ENCODE data around the gene SIN3B.
"Not testable (repeated sequence)": the region's sequence is repeated elsewhere in the genome, so short reads cannot be mapped to it uniquely, and the experiment has no call there.

SIN3B gene

DNA sequence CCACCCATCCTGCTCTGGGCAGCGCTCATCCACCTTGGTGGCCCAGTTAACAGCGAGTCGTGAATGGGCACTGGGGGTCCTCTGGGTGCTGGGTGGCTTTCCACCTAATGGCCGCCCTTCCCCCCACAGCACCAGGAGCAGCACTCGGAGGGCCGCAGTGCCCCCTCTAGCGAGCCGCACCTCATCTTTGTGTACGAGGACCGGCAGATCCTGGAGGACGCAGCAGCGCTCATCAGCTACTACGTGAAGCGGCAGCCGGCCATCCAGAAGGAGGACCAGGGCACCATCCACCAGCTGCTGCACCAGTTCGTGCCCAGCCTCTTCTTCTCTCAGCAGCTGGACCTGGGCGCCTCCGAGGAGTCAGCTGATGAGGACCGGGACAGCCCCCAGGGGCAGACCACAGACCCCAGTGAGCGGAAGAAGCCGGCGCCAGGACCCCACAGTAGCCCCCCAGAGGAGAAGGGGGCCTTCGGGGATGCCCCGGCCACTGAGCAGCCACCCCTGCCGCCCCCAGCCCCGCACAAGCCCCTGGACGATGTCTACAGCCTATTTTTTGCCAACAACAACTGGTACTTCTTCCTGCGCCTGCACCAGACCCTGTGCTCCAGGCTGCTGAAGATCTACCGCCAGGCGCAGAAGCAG is 40.3 kb downstream of the SIN3B start:
- DNase-seq (ENCODE audit: low read depth): no peak

GRCh38 chr19:16871871-16872270 is 42.7 kb downstream of the SIN3B start:
- no peak for DNase-seq (ENCODE audit: low read depth)

GRCh38 chr19:16872728-16873127 is 43.5 kb downstream of the SIN3B start:
- no peak for DNase-seq (ENCODE audit: low read depth)

DNA sequence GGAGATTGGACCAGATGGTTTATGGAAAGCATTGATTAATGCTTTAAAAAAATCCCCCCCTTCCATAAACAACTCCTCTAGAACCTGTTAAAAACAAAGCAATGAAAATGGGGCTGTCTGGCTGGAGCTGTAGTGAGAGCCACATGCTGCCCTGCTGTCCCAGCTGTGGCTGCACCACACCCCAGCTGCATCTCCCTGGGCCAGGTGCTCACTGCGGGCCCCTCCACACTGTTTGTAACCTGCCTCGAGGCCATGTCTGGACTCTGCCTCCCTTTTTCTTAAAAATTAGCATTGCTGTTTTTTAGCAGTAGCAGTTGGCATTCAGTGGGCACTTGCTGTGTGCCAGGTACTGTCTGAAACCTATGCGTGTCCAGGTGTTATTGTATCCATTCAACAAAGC is 44.4 kb downstream of the SIN3B start:
- no peak for DNase-seq (ENCODE audit: low read depth)

DNA sequence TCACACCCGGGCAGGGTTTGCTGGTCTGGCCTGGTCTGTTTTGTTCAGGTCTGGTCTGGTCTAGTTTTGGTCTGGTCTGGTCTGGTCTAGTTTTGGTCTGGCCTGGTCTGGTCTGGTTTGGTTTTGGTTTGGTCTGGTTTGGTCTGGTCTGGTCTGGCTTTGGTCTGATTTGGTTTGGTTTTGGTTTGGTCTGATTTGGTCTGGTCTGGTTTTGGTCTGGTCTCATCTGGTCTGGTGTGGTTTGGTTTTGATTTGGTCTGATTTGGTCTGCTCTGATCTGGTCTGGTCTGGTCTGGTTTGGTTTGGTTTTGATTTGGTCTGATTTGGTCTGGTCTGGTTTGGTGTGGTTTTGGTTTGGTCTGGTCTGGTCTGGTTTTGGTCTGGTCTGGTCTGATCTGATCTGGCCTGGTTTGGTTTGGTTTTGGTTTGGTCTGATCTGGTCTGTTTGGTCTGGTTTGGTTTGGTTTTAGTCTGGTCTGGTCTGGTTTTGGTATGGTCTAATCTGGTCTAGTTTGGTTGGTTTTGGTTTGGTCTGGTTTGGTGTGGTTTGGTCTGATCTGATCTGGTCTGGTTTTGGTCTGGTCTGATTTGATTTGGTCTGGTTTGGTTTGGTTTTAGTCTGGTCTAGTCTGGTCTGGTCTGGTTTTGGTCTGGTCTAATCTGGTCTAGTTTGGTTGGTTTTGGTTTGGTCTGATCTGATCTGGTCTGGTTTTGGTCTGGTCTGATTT is 45.2 kb downstream of the SIN3B start:
- DNase-seq (ENCODE audit: low read depth): no peak

DNA sequence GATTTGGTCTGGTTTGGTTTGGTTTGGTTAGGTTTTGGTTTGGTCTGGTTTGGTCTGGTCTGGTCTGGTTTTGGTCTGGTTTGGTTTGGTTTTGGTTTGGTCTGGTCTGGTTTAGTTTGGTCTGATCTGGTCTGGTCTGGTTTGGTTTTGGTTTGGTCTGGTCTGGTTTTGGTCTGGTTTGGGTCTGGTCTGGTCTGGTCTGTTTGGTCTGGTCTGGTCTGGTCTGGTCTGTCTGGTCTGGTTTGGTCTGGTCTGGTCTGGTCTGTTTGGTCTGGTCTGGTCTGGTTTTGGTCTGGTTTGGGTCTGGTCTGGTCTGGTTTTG is 45.7 kb downstream of the SIN3B start:
- not testable (repeated sequence) for DNase-seq (ENCODE audit: low read depth)

DNA sequence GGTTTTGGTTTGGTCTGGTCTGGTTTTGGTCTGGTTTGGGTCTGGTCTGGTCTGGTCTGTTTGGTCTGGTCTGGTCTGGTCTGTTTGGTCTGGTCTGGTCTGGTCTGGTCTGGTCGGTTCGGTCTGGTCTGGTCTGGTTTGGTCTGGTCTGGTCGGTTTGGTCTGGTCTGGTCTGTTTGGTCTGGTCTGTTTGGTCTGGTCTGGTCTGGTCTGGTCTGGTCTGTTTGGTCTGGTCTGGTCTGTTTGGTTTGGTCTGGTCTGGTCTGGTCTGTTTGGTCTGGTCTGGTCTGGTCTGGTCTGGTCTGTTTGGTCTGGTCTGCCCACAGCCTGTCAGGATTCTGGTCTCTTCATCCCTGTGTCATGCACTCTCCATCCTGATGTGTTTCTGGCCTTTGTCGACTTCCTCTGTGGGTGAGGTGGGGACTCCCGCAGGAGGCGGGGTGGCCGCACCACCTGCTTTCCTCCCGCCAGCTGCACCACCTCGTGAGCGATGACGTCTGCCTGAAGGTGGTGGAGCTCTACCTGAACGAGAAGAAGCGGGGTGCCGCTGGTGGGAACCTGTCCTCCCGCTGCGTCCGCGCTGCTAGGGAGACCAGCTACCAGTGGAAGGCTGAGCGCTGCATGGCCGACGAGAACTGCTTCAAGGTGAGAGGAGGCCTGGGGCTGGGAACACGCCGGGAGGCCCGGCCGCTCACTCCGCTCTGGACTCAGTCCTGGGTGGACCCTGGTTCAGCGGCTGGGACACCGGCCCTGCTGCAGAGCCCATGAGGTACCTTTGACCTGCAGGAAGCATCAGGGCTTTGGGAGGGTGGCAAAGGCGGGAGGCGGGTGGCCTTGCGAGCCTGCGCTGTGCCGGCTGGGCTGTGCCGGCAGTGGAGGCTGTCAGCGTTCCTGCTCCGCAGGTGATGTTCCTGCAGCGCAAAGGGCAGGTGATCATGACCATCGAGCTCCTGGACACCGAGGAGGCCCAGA is 46.7 kb downstream of the SIN3B start:
- no peak for DNase-seq (ENCODE audit: low read depth)

GRCh38 chr19:16876904-16877361 is 47.7 kb downstream of the SIN3B start:
- DNase-seq (ENCODE audit: low read depth): no peak

DNA sequence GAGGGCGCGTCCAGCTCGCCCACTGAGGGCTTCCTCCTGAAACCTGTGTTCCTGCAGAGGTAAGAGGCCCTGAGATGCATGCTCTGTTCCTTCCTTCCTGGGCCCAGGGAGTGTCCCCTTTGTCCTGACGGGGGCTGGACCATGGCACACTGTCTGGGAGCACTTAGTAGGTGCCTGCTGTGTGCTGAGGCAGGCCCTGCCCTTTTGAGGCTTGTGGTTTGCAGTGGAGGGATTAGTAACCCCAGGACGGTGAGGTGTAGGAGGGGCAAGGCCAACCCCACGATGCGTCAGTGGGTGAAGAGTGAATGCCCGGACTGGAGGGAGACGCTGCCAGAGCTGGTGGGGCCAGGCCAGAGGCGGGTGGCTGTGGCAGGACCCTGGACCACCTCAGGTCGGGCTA is 48.4 kb downstream of the SIN3B start:
- DNase-seq (ENCODE audit: low read depth): no peak

- DNase-seq (ENCODE audit: low read depth): no peak
Observed at GRCh38 chr19:16878181-16878965, 49.2 kb downstream of the SIN3B start.

DNA sequence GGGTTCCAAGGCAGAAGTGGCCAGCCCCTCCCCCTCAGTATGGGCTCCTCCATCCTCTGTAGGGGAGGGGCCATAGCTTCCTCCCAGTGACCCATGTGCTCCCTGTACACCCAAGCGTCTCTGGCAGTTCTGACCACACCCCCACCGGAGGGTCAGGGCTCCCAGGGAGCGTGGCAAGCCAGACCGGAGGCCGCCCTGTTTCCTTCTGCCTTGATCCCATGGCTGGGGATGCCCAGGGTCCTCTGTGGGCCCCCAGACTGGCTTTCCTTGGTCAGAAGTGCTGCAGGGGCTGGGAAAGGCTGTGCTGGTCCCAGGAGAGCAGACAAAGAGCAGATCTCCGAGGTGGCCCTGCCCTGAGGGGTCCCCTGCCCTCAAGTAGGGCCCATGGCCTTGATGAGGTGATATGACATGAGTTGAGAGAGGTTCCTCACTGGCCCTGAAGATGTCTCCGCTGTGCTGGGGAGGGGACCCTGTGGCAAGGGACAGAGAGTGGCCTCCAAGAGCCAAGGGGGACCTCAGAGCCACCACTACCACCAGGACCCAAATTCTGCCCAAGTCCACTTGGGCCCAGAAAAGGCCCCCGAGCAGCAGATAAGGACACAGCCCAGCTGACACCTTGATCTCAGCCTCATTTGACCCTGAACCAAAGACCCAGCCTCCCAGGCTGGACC is 51.8 kb downstream of the SIN3B start:
- DNase-seq (ENCODE audit: low read depth): no peak

- DNase-seq (ENCODE audit: low read depth): no peak
Observed at GRCh38 chr19:16882146-16882545, 52.9 kb downstream of the SIN3B start.

- DNase-seq (ENCODE audit: low read depth): no peak
Observed at GRCh38 chr19:16883522-16883921, 54.3 kb downstream of the SIN3B start.

DNA sequence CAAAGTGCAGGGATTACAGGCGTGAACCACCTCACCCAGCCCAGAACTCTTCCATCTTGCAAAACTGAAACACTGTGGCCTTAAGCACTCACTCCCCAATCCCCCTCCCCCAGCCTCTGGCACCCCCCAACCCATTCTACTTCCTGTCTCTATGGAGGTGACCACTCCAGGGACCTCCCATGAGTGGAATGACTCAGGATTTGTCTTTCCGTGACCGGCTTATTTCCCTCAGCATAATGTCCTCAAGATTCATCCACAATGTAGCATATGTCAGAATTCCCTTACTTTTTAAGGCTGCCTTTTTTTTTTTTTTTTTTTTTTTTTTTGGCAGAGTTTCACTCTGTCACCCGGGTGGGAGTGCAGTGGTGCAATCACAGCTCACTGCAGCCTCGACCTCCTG is 56.0 kb downstream of the SIN3B start:
- DNase-seq (ENCODE audit: low read depth): no peak

DNA sequence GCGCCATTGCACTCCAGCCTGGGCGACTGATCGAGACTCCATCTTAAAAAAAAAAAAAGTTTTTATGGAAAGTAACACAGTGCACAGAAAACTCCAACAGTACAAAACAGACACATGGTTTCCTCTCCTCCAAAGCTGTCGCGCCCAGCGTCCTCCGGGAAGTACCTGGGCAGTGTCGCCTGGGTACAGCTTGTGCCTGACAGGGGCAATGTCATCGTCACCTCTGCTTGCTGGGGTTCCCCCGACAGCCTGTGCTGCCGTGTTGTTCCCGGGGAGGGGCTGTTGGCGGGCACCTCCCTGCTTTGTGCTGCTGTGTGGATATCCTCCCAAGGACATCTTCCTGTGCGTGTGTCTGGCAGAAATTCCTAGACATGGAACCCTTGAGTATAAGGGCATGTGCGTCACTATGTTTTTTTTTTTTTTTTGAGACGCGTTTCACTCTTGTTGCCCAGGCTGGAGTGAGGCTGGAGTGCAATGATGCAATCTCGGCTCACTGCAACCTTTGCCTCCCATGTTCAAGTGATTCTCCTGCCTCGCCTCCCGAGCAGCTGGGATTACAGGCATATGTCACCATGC is 57.2 kb downstream of the SIN3B start:
- no peak for DNase-seq (ENCODE audit: low read depth)

DNA sequence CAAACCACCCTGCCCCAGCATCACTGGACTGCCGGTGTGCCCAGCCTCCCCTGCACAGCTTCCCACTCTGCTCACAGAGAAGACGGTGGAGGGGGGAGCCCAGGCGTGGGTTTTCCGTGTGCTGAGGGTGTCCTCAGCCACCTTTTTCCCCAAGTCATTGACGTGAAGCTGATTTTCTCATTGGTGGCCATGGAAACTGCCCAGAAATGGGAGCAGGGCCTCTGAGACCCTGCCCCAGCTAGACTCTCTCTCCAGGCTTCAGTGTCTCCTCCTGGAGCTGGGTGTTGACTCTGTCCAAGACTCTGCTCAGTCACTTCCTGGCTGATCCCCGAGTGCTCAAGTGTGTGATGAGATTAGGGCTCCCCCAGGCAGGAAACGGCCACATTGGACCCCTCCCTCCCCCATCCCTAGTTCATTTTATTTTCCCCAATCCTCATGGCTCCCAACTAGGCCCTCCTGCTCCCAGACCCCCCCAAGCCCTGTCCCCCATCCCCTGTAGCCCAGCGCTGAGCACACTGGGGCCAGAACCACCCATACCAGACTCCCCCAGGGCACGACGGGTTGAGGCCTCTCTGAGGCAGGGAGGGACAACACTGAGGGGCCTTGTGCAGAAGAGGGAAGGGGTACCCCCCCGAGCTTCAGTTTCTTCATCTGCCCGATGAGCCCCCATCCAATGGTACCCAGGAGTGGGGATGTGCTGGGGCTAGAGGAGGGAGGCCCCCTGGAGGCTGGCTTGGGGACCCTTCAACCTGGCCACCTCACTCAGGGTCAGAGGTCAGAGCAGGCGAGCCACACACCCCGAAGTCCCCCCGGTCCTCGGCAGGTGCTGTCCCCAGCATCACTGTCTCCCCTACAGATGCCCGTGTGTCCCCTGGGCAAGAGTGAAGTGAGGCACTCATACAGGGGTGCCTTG is 58.4 kb downstream of the SIN3B start:
- DNase-seq (ENCODE audit: low read depth): no peak

GRCh38 chr19:16888629-16889365 is 59.6 kb downstream of the SIN3B start, which contains the start of gene F2RL3:
Gene F2RL3 (plus strand): TSS chr19:16888999. CDS start chr19:16889190, 191 bp downstream.
- no peak for DNase-seq (ENCODE audit: low read depth)

DNA sequence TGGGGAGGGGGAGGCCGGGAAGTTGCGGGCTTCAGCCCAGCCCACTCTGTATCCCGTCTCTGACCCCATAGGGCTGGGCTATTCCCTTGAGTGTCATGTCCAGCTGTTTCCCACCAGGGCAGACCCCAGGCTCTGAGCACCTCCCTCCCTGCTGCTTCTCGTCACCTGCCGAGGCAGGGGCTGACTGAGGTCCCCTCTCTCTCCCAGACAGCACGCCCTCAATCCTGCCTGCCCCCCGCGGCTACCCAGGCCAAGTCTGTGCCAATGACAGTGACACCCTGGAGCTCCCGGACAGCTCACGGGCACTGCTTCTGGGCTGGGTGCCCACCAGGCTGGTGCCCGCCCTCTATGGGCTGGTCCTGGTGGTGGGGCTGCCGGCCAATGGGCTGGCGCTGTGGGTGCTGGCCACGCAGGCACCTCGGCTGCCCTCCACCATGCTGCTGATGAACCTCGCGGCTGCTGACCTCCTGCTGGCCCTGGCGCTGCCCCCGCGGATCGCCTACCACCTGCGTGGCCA is 60.2 kb downstream of the SIN3B start:
- DNase-seq (ENCODE audit: low read depth): no peak
